Stomach (tissue), 9 donors: ENCODE results near the gene TFIP11. TPM values are rescaled to one million over a fixed set of nuclear protein-coding genes. Genes with fewer than 3 reads are reported as not detected.
"Not testable (repeated sequence)": the region's sequence is repeated elsewhere in the genome, so short reads cannot be mapped to it uniquely, and the experiment has no call there.

Source experiments
- DNase-seq, 2 donors: peaks; one replicate each; pipeline versions ENCODE4 v3.0.0 to v3.0.0-alpha.2; 2013 to 2019
- H3K27ac ChIP-seq, 5 donors: fragments of 200-600 bp in 4 of 5; sonication (generic) in 4 of 5; one replicate each; pipeline ENCODE4 v1.5.1; 2013 to 2019; ENCODE audit warnings: mild to moderate bottlenecking in 1 of 5, moderate library complexity in 1 of 5
- H3K27me3 ChIP-seq, 3 donors: fragments of 200-600 bp; sonication (generic); one replicate each; pipeline ENCODE4 v1.5.1; 2017 to 2019; ENCODE audit warnings: mixed run types in 1 of 3
- H3K36me3 ChIP-seq, 4 donors: fragments of 200-600 bp; sonication (generic); 1 replicate in 3 of 4; 2 replicates in 1 of 4; pipeline ENCODE4 v1.5.1; 2016 to 2019
- H3K4me1 ChIP-seq, 4 donors: fragments of 200-600 bp; sonication (generic); one replicate each; pipeline ENCODE4 v1.5.1; 2016 to 2019
- H3K4me3 ChIP-seq, 4 donors: fragments of 200-600 bp; sonication (generic) in 3 of 4; one replicate each; pipeline ENCODE4 v1.5.1; 2016 to 2019; ENCODE audit warnings: mild to moderate bottlenecking in 1 of 4
- H3K9me3 ChIP-seq, 4 donors: fragments of 200-600 bp; sonication (generic); one replicate each; pipeline ENCODE4 v1.5.1; 2016 to 2019
- CTCF ChIP-seq, 7 experiments: fragments of 450-650 bp in 4 of 7; fragments of 200-600 bp in 3 of 7; sonication (generic) in 3 of 7; IDR thresholded peaks; one replicate each; pipeline ENCODE4 v1.5.1; 2016 to 2019; ENCODE audit warnings: antibody characterized with exemption in 7 of 7, control low read depth in 2 of 7, mild to moderate bottlenecking in 1 of 7
- EP300 ChIP-seq: sonication (generic); formaldehyde crosslinking; IDR thresholded peaks from one replicate; pipeline ENCODE4 v1.6.1; 2017; ENCODE audit warnings: antibody characterized with exemption
- POLR2A ChIP-seq, 4 donors: fragments of 450-650 bp; IDR thresholded peaks; one replicate each; pipeline ENCODE4 v1.6.1; 2016; ENCODE audit warnings: antibody characterized with exemption in 4 of 4, control low read depth in 2 of 4, mild to moderate bottlenecking in 1 of 4, moderate library complexity in 1 of 4
- POLR2AphosphoS5 ChIP-seq, 3 donors: sonication (generic); formaldehyde crosslinking; IDR thresholded peaks; one replicate each; pipeline ENCODE4 v1.6.1; 2016; ENCODE audit warnings: antibody characterized with exemption in 3 of 3
- WGBS, 5 donors: extraction: QIAGEN DNeasy Blood & Tissue Kit in 3 of 5; methylation state at CpG; one replicate each; pipeline versions ENCODE4 v1.1.5 to v1.1.7; 2013 to 2018; 5-methylcytosine and 5-hydroxymethylcytosine counted together
- intact Hi-C: fragments of 100-400 bp; cut with DNase I; formaldehyde crosslinking; loops from one replicate; pipeline ENCODE4 v1.15.1; 2023; ENCODE audit warnings: low total_unique reads
- polyA plus RNA-seq, 3 donors: library from polyadenylated mRNA; stranded (reverse); fragments of 200-250 nt; gene quantifications; one replicate each; pipeline ENCODE4 v1.2.3, GENCODE V29; 2013
- total RNA-seq, 5 donors: library from RNA; depleted of rRNA; stranded (reverse); fragments of >200 nt; gene quantifications; one replicate each; pipeline versions ENCODE4 v1.1.0 to v1.2.3, GENCODE V29; 2014 to 2016
- donor health status: healthy with polysubstance abuse.
- donor health status: Bipolar disorder and iron deficiency.
- donor health status: healthy.

Gene TFIP11
- total and polyA plus RNA-seq, 8 donors, result 11.6 to 48.7 (median 22.3) TPM

- Histone ChIP-seq H3K36me3 (peaks cover 16 to 62% (median 56%) of the 10 kb centered on the region in 4 donors), H3K4me1 (no peaks in the 10 kb centered on the region), H3K27ac (peak overlapping the region in 1 of 5 donors; percentile 31), H3K4me3 (no peak overlapping the region), H3K9me3 (no peaks in the 10 kb centered on the region), H3K27me3 (no peaks in the 10 kb centered on the region)
- DNase-seq, result no peak
- intact Hi-C loops, result no loop called here
- TF ChIP-seq POLR2AphosphoS5 (IDR thresholded peaks at IDR 0.05) (no peak), EP300 (no peak), CTCF (IDR thresholded peaks at IDR 0.05) (no peak), POLR2A (IDR thresholded peaks at IDR 0.05) (no peak)
- 70 to 84% (median 75%) methylated on average over 7 of the region's 7 CpGs for WGBS, 5 donors
These were observed 22.0 kb upstream of the TFIP11 start for GRCh38 chr22:26534171-26534855.

- Histone ChIP-seq H3K9me3 (no peaks in the 10 kb centered on the region), H3K36me3 (peaks cover 23 to 81% (median 74%) of the 10 kb centered on the region in 4 donors), H3K27me3 (no peaks in the 10 kb centered on the region), H3K4me1 (no peaks in the 10 kb centered on the region), H3K27ac (no peak overlapping the region), H3K4me3 (no peak overlapping the region)
- 61 to 74% (median 64%) methylated on average over 2 of the region's 2 CpGs for WGBS, 5 donors
- no peak for TF ChIP-seq POLR2AphosphoS5 (IDR thresholded peaks at IDR 0.05)
- TF ChIP-seq EP300, result no peak
- TF ChIP-seq POLR2A (IDR thresholded peaks at IDR 0.05), result no peak
- no peak for TF ChIP-seq CTCF (IDR thresholded peaks at IDR 0.05)
- intact Hi-C loops, result no loop called here
- no peak for DNase-seq
These were observed 17.1 kb upstream of the TFIP11 start for GRCh38 chr22:26529345-26529744.

- DNase-seq, H3K4me1 ChIP-seq, H3K27me3 ChIP-seq, H3K27ac ChIP-seq, intact Hi-C loops, H3K9me3 ChIP-seq, H3K4me3 ChIP-seq: not testable (repeated sequence)
- 79 to 86% (median 82%) methylated on average over 9 of the region's 9 CpGs for WGBS, 5 donors
- peaks cover 26 to 81% (median 74%) of the 10 kb centered on the region in 4 donors for H3K36me3 ChIP-seq
These were observed 16.2 kb upstream of the TFIP11 start for GRCh38 chr22:26528518-26528917.

DNA sequence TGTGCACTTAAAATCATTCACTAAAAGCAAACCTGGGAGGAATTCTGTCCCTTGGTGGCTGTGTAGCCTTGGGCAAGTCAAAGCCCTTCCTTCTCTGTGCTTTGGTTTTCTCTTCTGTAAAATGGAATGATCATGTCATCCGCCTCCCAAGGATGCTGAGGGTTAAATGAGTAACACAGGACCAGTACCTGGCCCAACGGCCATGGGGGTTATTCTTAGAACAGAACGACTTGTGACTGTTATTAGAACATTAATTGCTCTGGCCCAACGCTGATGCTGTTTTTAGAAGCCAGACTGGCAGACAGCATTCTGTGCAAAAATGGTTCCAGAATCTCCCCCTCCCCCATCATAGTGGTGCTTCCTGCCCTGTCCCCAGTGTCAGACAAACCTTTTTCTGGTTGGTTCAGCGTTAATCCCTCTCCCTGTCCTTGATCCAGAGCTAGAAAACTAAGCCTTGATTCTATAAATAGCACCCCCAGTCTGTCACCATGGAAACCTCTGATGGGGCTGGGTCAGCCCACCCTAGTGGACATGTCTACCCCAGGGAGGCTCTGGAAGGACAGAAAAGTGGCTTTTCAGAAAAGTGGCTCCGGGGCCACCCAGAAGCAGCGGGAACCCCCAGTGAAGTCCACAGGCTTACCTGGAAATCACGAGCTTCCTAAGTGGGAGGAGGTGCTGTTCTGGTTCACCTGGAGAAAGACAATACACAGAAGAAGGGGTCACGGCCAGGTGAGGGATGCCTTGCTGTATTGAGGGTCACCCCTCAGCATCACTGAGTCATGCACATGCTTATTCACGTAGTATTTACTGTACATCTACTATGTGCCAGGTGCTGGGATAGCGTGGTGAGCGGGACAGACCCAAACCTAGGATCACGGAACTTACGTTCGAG, 15.5 kb upstream of the TFIP11 start:
- H3K27ac ChIP-seq, result no peak overlapping the region
- H3K9me3 ChIP-seq, result no peaks in the 10 kb centered on the region
- DNase-seq, result no peak
- H3K27me3 ChIP-seq, result no peaks in the 10 kb centered on the region
- H3K4me3 ChIP-seq, result no peak overlapping the region
- intact Hi-C loops, result no loop called here
- 73 to 88% (median 82%) methylated on average over 15 of the region's 15 CpGs for WGBS, 5 donors
- no peaks in the 10 kb centered on the region for H3K4me1 ChIP-seq
- TF ChIP-seq POLR2AphosphoS5 (IDR thresholded peaks at IDR 0.05) (no peak), CTCF (IDR thresholded peaks at IDR 0.05) (no peak), POLR2A (IDR thresholded peaks at IDR 0.05) (no peak), EP300 (no peak)
- peaks cover 26 to 81% (median 71%) of the 10 kb centered on the region in 4 donors for H3K36me3 ChIP-seq
